Natural killer cell treated with Interleukin-12 subunit alpha and Interleukin-12 subunit beta and Interleukin-15 and Interleukin-18, amount 100 ng/mL, for 72 hours (primary cell): ENCODE results near the gene ZC3H11A. TPM values are rescaled to one million over a fixed set of nuclear protein-coding genes. Genes with fewer than 3 reads are reported as not detected.

Experiments used
- ATAC-seq, 2 donors: fragments of 150-1000 bp; cut with Tn5 transposase in 1 of 2; sonication (Bioruptor Pico), chemical (Tn5 transposase) in 1 of 2; 2 replicates each; pipeline ENCODE4 v1.10.0; 2021
- DNase-seq: peaks from one replicate; pipeline ENCODE4 v3.0.0; 2022; ENCODE audit warnings: low spot score
- H3K27ac Mint-ChIP-seq, 2 donors: 1 replicate in 1 of 2; 2 replicates in 1 of 2; pipeline ENCODE4 v1.8.0; 2022; ENCODE audit warnings: mixed read lengths in 2 of 2, mild to moderate bottlenecking in 1 of 2, moderate library complexity in 1 of 2
- H3K27me3 Mint-ChIP-seq, 2 donors: 1 replicate in 1 of 2; 2 replicates in 1 of 2; pipeline ENCODE4 v1.8.0; 2022; ENCODE audit warnings: mixed read lengths in 2 of 2
- H3K36me3 Mint-ChIP-seq: one replicate; pipeline ENCODE4 v1.8.0; 2022; ENCODE audit warnings: mixed read lengths
- H3K4me1 Mint-ChIP-seq, 2 donors: 1 replicate in 1 of 2; 2 replicates in 1 of 2; pipeline ENCODE4 v1.8.0; 2022; ENCODE audit warnings: low read depth in 2 of 2, mixed read lengths in 2 of 2, mild to moderate bottlenecking in 1 of 2
- H3K4me3 Mint-ChIP-seq: one replicate; pipeline ENCODE4 v1.8.0; 2022; ENCODE audit warnings: mixed read lengths
- H3K9me3 Mint-ChIP-seq: 2 replicates; pipeline ENCODE4 v1.8.0; 2022; ENCODE audit warnings: mixed read lengths
- total RNA-seq, 2 donors: library from RNA; stranded (reverse); gene quantifications; one replicate each; pipeline ENCODE4 v1.2.3, GENCODE V29; 2022

The ZC3H11A gene
- total RNA-seq, 2 donors from 2014 or later: 84.1 to 91.8 TPM

GRCh38 chr1:203835476-203835875 lies 40.1 kb downstream of the ZC3H11A start:
- ATAC-seq (no peak), DNase-seq (no peak)
- H3K36me3 Mint-ChIP-seq: peaks cover 28% of the 10 kb centered on the region
- no peak overlapping the region for H3K27ac Mint-ChIP-seq
- H3K4me3 Mint-ChIP-seq: no peak overlapping the region
- H3K9me3 Mint-ChIP-seq: no peaks in the 10 kb centered on the region
- no peaks in the 10 kb centered on the region for H3K4me1 Mint-ChIP-seq
- no peaks in the 10 kb centered on the region for H3K27me3 Mint-ChIP-seq

- Mint-ChIP-seq H3K27ac (no peak overlapping the region), H3K9me3 (no peaks in the 10 kb centered on the region), H3K36me3 (peaks cover 28% of the 10 kb centered on the region), H3K4me1 (no peaks in the 10 kb centered on the region), H3K4me3 (no peak overlapping the region), H3K27me3 (no peaks in the 10 kb centered on the region)
- DNase-seq (no peak), ATAC-seq (no peak)
These were observed 43.7 kb downstream of the ZC3H11A start for GRCh38 chr1:203839081-203839480.

- H3K27me3 Mint-ChIP-seq: no peaks in the 10 kb centered on the region
- H3K9me3 Mint-ChIP-seq: no peaks in the 10 kb centered on the region
- H3K4me3 Mint-ChIP-seq: no peak overlapping the region
- H3K27ac Mint-ChIP-seq: no peak overlapping the region
- H3K4me1 Mint-ChIP-seq: peaks cover 3 to 4% of the 10 kb centered on the region in 2 donors
- H3K36me3 Mint-ChIP-seq: peaks cover 23% of the 10 kb centered on the region
- ATAC-seq: no peak
- DNase-seq: no peak
These were observed 44.9 kb downstream of the ZC3H11A start for GRCh38 chr1:203840208-203840808.

GRCh38 chr1:203842559-203842876 lies 47.1 kb downstream of the ZC3H11A start:
- H3K27me3 Mint-ChIP-seq: no peaks in the 10 kb centered on the region

GRCh38 chr1:203843435-203843834 lies 48.0 kb downstream of the ZC3H11A start:
- no peak for ATAC-seq
- DNase-seq: no peak
- no peaks in the 10 kb centered on the region for H3K27me3 Mint-ChIP-seq
- no peak overlapping the region for H3K27ac Mint-ChIP-seq
- H3K4me3 Mint-ChIP-seq: no peak overlapping the region
- no peaks in the 10 kb centered on the region for H3K9me3 Mint-ChIP-seq
- H3K36me3 Mint-ChIP-seq: peaks cover 16% of the 10 kb centered on the region
- peaks cover 3 to 4% of the 10 kb centered on the region in 2 donors for H3K4me1 Mint-ChIP-seq

More at GRCh38 chr1:203842559-203842876, 47.1 kb downstream of the ZC3H11A start:
- H3K4me1 Mint-ChIP-seq: peaks cover 3 to 4% of the 10 kb centered on the region in 2 donors
- DNase-seq (no peak), ATAC-seq (no peak)
- H3K4me3 Mint-ChIP-seq: no peak overlapping the region
- no peak overlapping the region for H3K27ac Mint-ChIP-seq
- peaks cover 25% of the 10 kb centered on the region for H3K36me3 Mint-ChIP-seq
- no peaks in the 10 kb centered on the region for H3K9me3 Mint-ChIP-seq

Other genes starting within 250 kb of the ZC3H11A start
- 100 to 1,000 TPM; 158 to 191 TPM for gene ATP2B4, start 168.8 kb upstream of the ZC3H11A start, total RNA-seq
- gene LAX1, start 30.4 kb upstream of the ZC3H11A start, total RNA-seq: 1 to 10 TPM; 7.2 to 7.7 TPM
- gene ZBED6, start within 50 bp of the ZC3H11A start, total RNA-seq: 10 to 100 TPM; 24.9 to 29.3 TPM
- 100 to 1,000 TPM; 124 to 125 TPM for gene SNRPE, start 66.0 kb downstream of the ZC3H11A start, total RNA-seq